GM23338 (cell line): ENCODE data around the gene TNKS2.

Source experiments
- EZH2 ChIP-seq: fragments of 200-600 bp; sonication (generic); IDR thresholded peaks from one replicate; pipeline ENCODE4 v1.8.0; 2017; ENCODE audit warnings: antibody characterized with exemption, mild to moderate bottlenecking, low read depth; ENCODE audit not compliant: unreplicated experiment
- STAT1 ChIP-seq: IDR thresholded peaks from one replicate; pipeline ENCODE4 v1.6.1; 2016; ENCODE audit warnings: antibody characterized with exemption; ENCODE audit not compliant: unreplicated experiment
- TF ChIP-seq, protein P1 (sequence below), 2 experiments: fragments of 200-600 bp in 1 of 2; sonication (generic) in 1 of 2; conservative IDR thresholded peaks; 2 replicates each; pipeline versions ENCODE4 v1.5.1 to v1.6.1; 2016 to 2017; ENCODE audit warnings: antibody characterized with exemption in 2 of 2, low read depth in 2 of 2, mild to moderate bottlenecking in 2 of 2, moderate library complexity in 1 of 2
- TF ChIP-seq, protein P2 (sequence below): IDR thresholded peaks from one replicate; pipeline ENCODE4 v1.6.1; 2018; ENCODE audit warnings: antibody characterized with exemption; ENCODE audit not compliant: unreplicated experiment

DNA sequence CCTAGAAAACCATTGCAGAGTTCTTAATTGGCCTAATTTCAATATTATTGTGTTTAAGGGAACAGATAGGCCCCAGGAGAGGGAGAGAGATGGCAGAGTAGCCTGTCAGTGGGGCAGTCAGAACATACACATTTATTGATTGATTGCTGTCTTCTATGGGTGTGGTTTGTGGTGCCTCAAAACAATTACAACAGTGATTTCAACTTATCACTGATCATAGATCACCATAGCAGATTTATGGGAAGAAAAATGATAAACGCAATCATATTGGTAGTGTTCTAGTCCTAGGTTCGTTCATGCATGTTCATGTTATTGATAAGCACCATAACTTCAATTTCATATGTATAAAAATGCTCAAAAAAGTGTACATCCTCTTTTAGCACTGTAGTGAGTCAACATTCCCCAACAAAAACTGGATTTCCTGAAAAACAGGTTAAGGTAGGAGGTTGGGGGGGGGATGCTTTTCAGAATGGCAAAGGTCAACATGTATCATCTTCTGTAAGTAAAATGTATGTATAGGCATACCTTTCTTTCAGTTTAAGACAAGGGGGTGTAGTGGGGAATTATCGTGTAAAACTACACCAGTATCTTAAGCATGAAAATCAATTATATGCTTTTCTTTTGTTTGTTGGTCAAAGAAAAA lies 1.1 kb upstream of the TNKS2 start:
- TF ChIP-seq, protein P1, sequence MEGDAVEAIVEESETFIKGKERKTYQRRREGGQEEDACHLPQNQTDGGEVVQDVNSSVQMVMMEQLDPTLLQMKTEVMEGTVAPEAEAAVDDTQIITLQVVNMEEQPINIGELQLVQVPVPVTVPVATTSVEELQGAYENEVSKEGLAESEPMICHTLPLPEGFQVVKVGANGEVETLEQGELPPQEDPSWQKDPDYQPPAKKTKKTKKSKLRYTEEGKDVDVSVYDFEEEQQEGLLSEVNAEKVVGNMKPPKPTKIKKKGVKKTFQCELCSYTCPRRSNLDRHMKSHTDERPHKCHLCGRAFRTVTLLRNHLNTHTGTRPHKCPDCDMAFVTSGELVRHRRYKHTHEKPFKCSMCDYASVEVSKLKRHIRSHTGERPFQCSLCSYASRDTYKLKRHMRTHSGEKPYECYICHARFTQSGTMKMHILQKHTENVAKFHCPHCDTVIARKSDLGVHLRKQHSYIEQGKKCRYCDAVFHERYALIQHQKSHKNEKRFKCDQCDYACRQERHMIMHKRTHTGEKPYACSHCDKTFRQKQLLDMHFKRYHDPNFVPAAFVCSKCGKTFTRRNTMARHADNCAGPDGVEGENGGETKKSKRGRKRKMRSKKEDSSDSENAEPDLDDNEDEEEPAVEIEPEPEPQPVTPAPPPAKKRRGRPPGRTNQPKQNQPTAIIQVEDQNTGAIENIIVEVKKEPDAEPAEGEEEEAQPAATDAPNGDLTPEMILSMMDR (conservative IDR thresholded peaks at IDR 0.05; ENCODE audit: low read depth in 2 of 2), result no peak
- TF ChIP-seq EZH2 (no peak), STAT1 (no peak)
- TF ChIP-seq, protein P2, sequence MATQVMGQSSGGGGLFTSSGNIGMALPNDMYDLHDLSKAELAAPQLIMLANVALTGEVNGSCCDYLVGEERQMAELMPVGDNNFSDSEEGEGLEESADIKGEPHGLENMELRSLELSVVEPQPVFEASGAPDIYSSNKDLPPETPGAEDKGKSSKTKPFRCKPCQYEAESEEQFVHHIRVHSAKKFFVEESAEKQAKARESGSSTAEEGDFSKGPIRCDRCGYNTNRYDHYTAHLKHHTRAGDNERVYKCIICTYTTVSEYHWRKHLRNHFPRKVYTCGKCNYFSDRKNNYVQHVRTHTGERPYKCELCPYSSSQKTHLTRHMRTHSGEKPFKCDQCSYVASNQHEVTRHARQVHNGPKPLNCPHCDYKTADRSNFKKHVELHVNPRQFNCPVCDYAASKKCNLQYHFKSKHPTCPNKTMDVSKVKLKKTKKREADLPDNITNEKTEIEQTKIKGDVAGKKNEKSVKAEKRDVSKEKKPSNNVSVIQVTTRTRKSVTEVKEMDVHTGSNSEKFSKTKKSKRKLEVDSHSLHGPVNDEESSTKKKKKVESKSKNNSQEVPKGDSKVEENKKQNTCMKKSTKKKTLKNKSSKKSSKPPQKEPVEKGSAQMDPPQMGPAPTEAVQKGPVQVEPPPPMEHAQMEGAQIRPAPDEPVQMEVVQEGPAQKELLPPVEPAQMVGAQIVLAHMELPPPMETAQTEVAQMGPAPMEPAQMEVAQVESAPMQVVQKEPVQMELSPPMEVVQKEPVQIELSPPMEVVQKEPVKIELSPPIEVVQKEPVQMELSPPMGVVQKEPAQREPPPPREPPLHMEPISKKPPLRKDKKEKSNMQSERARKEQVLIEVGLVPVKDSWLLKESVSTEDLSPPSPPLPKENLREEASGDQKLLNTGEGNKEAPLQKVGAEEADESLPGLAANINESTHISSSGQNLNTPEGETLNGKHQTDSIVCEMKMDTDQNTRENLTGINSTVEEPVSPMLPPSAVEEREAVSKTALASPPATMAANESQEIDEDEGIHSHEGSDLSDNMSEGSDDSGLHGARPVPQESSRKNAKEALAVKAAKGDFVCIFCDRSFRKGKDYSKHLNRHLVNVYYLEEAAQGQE, result no peak
